ENCODE measurements around the gene NLGN4Y. TPM values are rescaled to one million over a fixed set of nuclear protein-coding genes. Genes with fewer than 3 reads are reported as not detected.

Gene NLGN4Y
- total RNA-seq, 2 experiments from 2014 or later: 0.36 TPM; not detected in 1

DNA sequence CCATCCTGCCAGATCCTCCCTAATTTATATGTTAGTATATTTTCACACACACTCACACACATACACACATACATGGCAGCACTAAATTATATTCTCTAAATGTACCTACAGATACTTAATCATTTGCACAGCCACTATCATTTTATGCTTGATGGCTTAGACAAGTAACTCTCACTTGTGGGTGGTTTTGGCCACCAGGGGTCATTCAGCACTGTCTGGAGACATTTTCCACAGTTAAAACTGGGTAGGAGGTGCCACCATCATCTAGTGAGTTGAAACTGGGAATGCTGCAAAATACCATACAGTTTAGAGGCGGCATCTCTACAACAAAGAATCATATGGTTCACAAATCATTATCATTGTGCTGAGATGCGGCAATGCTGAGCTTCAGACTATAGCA lies 94.2 kb downstream of the NLGN4Y start:
- Mint-ChIP-seq H3K27me3 (no peaks in the 10 kb centered on the region), H3K9me3 (peaks cover 4% of the 10 kb centered on the region), H3K4me3 (no peak overlapping the region), H3K36me3 (no peaks in the 10 kb centered on the region), H3K4me1 (no peaks in the 10 kb centered on the region), H3K27ac (no peak overlapping the region)
- DNase-seq: no peak

DNA sequence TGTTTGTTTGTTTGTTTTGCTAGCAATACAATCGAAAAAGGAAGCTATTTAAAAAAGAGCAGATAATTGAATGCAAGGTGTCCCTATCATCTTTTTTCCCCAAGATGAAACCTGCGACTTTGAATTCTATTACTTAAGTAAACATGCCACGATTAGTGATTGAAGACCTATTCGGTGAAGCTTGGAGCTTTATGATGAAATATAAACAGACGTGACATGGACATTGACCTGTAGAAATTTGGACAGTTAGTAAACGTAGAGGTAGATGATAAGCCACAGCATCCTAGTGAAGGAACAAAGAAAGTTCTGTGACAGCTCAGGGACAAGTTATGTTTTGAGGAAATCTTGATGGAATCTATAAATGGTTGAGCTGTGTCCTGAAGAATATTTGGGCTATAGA lies 103.9 kb downstream of the NLGN4Y start:
- no peak for DNase-seq
- no peaks in the 10 kb centered on the region for H3K27me3 Mint-ChIP-seq
- no peaks in the 10 kb centered on the region for H3K9me3 Mint-ChIP-seq
- H3K4me3 Mint-ChIP-seq: no peak overlapping the region
- H3K4me1 Mint-ChIP-seq: no peaks in the 10 kb centered on the region
- H3K36me3 Mint-ChIP-seq: no peaks in the 10 kb centered on the region
- H3K27ac Mint-ChIP-seq: no peak overlapping the region

DNA sequence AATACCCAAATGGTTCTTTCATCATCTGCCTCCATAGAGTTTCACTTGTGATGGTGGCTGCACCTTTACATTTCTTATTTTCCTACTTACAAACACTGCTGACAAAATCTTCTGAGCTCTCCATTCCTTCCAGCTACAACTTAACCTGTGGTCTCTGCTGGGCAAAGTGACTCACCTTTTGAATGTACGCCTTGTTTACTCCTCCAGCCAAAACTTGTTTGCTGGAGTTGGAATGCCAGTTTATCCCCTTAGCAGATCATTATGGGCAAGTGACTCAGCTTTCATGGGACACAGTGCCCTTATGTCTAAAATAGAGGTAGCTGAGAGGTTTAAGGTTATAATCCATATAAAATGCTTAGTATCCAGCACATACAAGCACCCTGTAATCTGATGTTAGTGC lies 107.3 kb downstream of the NLGN4Y start:
- no peak overlapping the region for H3K27ac Mint-ChIP-seq
- no peak for DNase-seq
- no peaks in the 10 kb centered on the region for H3K27me3 Mint-ChIP-seq
- H3K4me3 Mint-ChIP-seq: no peak overlapping the region
- no peaks in the 10 kb centered on the region for H3K9me3 Mint-ChIP-seq
- H3K4me1 Mint-ChIP-seq: no peaks in the 10 kb centered on the region
- H3K36me3 Mint-ChIP-seq: no peaks in the 10 kb centered on the region

DNA sequence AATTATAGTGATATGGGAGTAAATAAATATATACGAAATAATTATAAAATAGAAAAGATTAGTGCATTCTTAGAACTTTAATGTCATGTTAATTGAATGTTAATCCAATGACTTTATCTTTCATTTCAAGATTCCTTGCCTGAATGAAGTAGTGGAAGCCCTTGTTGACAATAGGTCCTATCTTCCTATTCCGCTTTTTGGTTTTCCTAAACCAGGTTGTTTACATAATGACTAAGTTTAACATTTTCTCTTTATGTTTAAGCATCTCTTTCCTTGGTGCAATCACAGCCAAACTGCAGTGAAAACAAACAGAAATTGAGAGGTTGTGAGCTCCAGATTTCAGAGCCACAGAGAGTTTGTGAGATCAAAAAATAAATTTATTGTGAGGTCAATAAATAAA lies 109.4 kb downstream of the NLGN4Y start:
- no peaks in the 10 kb centered on the region for H3K9me3 Mint-ChIP-seq
- H3K4me1 Mint-ChIP-seq: no peaks in the 10 kb centered on the region
- H3K27me3 Mint-ChIP-seq: no peaks in the 10 kb centered on the region
- no peak overlapping the region for H3K4me3 Mint-ChIP-seq
- H3K27ac Mint-ChIP-seq: no peak overlapping the region
- no peak for DNase-seq
- H3K36me3 Mint-ChIP-seq: no peaks in the 10 kb centered on the region

DNA sequence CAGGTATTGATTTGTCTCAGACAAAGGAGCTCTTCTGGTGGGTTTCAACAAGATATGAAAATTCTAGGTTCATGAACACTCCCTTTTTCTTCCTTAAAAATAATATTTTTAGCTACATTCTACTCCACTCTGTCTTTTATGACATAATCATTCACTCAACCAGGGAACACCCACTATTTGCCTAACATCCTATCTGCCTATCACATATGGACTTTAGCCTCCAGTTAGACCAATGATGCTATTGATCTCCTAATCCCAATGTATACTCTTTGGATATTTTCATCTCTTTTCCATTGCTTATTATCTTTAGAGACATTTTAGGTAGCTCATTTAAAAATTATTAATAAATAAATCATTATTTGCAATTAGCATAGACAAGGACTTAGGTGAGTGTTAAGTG lies 110.6 kb downstream of the NLGN4Y start:
- Mint-ChIP-seq H3K4me1 (no peaks in the 10 kb centered on the region), H3K9me3 (no peaks in the 10 kb centered on the region), H3K36me3 (no peaks in the 10 kb centered on the region), H3K27me3 (no peaks in the 10 kb centered on the region), H3K27ac (no peak overlapping the region), H3K4me3 (no peak overlapping the region)
- no peak for DNase-seq

DNA sequence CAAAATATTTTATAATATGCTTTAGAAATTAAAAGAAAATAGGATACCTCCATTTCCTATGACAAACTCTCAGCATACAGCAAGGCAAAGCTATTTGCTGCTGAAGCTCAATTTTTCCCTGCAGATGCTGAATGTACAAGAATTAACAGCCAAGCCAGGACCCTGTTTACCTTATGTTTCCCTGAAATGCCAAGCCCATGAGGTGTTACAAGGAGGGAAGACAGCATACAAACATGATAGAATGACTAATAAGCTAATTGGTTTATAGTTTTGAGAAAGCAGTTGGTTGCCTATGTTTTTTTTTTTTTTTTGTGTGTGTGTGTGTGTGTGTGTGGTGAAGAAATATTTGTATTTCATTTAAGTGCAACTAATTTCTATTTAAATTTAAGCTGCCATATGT lies 113.2 kb downstream of the NLGN4Y start:
- H3K36me3 Mint-ChIP-seq: no peaks in the 10 kb centered on the region
- no peak overlapping the region for H3K4me3 Mint-ChIP-seq
- H3K27me3 Mint-ChIP-seq: no peaks in the 10 kb centered on the region
- no peaks in the 10 kb centered on the region for H3K9me3 Mint-ChIP-seq
- no peak overlapping the region for H3K27ac Mint-ChIP-seq
- no peak for DNase-seq
- no peaks in the 10 kb centered on the region for H3K4me1 Mint-ChIP-seq

DNA sequence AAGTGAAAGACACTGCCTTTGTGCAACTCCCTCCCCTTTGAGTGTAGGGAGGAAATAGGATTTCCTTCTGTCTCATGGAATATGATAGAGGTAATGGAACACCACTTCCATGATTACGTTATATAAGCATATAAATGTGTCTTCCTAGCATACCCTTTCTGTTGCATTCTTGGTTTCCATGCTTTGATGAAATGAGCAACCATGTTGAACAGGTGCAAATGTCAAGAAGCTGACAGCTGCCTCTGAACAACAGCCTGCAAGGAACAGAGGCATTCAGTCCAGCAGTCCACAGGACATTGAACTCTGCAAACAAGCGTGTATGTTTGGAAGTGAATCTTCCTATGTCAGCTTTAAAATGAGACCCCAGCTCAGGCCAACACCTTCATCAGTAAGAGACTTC lies 117.5 kb downstream of the NLGN4Y start:
- Mint-ChIP-seq H3K4me3 (no peak overlapping the region), H3K4me1 (no peaks in the 10 kb centered on the region)

DNA sequence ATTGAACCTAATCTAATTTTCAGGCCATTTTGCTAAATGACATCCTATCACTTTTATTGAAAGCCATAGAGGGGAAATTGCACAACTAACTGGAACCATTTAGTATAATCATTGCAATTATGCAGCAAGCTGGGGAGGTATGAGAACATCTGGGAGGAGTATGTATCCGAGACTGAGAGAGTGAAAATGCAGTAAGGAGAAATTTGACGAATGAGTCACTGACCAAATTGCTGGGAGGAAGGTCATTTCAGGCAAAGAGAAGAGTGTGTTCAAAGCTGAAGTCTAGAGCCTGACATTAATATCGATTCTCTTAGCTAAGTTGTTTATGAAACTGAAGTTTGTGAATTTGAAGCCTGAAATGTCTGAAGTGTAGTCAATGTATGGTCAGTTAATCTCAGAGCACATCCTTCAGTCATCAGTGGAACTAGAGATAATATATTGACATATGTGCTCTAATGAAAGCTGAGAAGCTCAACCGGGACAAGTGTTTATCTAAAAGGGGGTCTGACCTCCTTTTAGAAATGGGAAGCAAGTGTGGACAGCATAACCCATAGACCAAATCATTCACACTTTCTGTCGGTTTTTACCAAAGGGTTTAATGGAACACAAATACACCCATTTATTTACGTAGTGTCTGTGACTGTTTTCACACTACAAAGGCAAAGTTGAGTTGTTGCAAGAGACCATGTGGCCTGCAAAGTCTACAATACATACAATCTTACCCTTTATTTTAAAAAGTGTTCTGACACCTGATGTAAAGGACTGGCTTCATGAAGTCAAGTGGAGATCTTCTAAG lies 120.0 kb downstream of the NLGN4Y start:
- Mint-ChIP-seq H3K36me3 (no peaks in the 10 kb centered on the region), H3K4me3 (no peak overlapping the region), H3K27me3 (no peaks in the 10 kb centered on the region), H3K4me1 (no peaks in the 10 kb centered on the region), H3K9me3 (no peaks in the 10 kb centered on the region), H3K27ac (no peak overlapping the region)
- no peak for DNase-seq

More for the DNA sequence above, 117.5 kb downstream of the NLGN4Y start:
- no peak overlapping the region for H3K27ac Mint-ChIP-seq
- no peaks in the 10 kb centered on the region for H3K27me3 Mint-ChIP-seq
- H3K36me3 Mint-ChIP-seq: no peaks in the 10 kb centered on the region
- DNase-seq: no peak
- H3K9me3 Mint-ChIP-seq: no peaks in the 10 kb centered on the region

DNA sequence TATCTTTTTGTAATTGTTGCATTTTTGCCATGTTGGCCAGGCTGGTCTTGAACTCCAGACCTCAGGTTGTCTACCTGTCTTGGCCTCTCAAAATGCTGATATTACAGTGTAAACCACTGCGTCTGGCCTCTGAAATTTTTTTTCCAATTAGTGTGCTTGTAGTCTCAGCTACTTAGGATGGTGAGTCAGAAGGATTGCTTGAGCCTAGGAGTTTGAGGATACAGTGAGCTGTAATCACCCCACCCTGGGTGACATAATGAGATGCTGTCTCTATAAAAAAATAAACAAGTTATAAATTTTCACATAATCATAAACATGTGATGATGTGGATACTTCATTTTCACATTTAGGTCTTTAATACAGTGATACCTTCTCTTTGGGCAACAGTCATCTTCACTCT lies 154.9 kb downstream of the NLGN4Y start:
- Mint-ChIP-seq H3K27me3 (no peaks in the 10 kb centered on the region), H3K27ac (no peak overlapping the region), H3K9me3 (no peaks in the 10 kb centered on the region), H3K4me1 (no peaks in the 10 kb centered on the region), H3K4me3 (no peak overlapping the region), H3K36me3 (no peaks in the 10 kb centered on the region)
- DNase-seq: no peak

DNA sequence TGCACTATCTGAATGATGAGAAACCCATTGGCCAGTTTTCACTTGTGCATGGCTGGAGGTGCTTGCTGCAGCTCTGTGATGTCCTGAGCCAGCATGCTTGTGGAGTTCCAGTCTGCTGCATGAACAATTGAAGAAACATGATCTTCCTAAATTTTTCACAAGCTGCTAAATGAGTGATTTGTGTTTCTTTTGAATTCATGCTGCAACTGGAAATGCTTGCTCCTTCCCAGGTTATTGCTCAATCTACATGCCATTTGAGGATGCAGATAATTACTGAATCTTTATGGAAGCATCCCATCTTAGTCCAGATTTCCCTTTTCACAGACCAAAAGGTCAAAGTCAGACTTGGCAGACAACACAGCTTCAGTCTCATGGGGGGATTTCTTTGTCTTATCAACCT lies 170.2 kb downstream of the NLGN4Y start:
- no peaks in the 10 kb centered on the region for H3K36me3 Mint-ChIP-seq
- H3K4me1 Mint-ChIP-seq: no peaks in the 10 kb centered on the region
- H3K27me3 Mint-ChIP-seq: no peaks in the 10 kb centered on the region
- peaks cover 2% of the 10 kb centered on the region for H3K9me3 Mint-ChIP-seq
- no peak overlapping the region for H3K27ac Mint-ChIP-seq
- DNase-seq: no peak
- H3K4me3 Mint-ChIP-seq: no peak overlapping the region

DNA sequence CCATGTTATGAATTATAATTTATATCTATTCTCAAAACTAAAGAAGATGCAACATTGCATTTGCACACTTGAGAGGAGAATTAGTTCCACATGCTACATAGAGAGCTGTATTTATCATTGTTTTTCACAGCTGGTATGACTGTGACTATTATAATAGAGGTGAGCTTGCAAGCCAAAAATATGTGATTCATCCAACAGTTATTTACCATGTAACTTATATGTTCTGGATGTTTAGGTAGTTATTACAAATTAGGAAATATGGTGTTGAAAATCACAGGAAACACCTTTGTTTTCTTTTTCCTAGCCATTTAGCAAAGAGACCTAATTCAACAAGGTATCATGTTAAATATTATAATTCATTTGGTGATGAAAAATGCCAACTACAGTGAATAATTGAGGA lies 183.8 kb downstream of the NLGN4Y start:
- no peak overlapping the region for H3K27ac Mint-ChIP-seq
- H3K27me3 Mint-ChIP-seq: no peaks in the 10 kb centered on the region
- no peak for DNase-seq
- no peaks in the 10 kb centered on the region for H3K36me3 Mint-ChIP-seq
- no peak overlapping the region for H3K4me3 Mint-ChIP-seq
- H3K9me3 Mint-ChIP-seq: peaks cover 2% of the 10 kb centered on the region
- H3K4me1 Mint-ChIP-seq: no peaks in the 10 kb centered on the region

DNA sequence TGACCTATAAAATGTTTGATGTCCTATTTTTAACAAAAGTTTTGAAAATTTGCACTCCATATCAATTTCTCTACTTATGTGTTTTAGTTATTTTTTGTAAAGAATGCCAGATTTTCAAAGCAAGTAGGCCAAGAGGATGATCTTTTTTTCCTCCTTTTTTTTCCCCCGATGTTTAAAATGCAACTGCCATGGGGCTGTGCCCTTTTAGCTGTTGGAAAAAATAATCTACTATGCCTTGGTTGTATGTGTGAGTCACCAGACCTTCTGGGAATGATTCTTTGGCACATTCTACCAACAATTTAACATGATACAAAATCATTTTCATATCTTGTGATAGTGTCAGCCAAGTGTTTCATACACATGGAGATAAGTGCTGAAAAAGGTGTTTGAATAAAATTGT lies 217.3 kb downstream of the NLGN4Y start:
- no peak overlapping the region for H3K27ac Mint-ChIP-seq
- DNase-seq: no peak
- no peak overlapping the region for H3K4me3 Mint-ChIP-seq
- no peaks in the 10 kb centered on the region for H3K4me1 Mint-ChIP-seq
- H3K36me3 Mint-ChIP-seq: no peaks in the 10 kb centered on the region
- H3K27me3 Mint-ChIP-seq: no peaks in the 10 kb centered on the region
- H3K9me3 Mint-ChIP-seq: no peaks in the 10 kb centered on the region

DNA sequence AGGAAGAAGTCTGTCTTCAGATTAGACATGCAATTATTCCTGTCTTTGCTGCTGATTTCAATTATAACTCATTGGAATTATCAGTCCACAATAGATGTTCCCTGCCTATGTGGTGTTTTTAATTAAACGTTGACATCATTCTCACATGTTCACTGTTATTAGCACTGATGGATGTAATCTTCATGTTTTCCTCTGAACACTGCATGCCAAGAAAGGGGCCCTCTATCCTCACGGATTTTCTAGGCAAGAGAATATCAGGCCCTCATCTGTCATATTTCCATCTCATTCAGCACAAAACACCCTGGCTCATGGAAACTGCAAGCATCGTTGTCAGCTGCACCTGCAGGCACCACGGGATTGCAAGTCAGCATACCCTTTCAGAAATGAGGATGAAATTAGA lies 224.0 kb downstream of the NLGN4Y start:
- H3K36me3 Mint-ChIP-seq: no peaks in the 10 kb centered on the region
- H3K4me1 Mint-ChIP-seq: no peaks in the 10 kb centered on the region
- no peaks in the 10 kb centered on the region for H3K27me3 Mint-ChIP-seq
- DNase-seq: no peak
- no peak overlapping the region for H3K27ac Mint-ChIP-seq
- H3K9me3 Mint-ChIP-seq: no peaks in the 10 kb centered on the region
- H3K4me3 Mint-ChIP-seq: no peak overlapping the region

DNA sequence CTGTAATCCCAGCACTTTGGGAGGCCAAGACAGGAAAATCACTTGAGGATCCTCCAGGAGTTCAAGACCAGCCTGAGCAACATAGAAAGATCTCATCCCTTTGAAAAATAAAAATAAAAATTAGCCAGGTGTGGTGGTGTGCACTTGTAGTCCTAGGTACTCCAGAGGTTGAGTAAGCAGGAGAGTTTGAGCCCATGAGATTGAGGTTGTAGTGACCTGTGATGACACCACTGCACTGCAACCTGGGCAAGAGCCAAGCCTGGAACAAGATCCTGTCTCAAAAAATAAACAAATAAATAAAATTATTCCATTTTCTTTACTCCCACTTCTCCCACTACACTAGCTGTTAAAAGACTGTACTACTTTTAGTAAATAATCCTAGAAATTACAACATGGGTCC lies 231.2 kb downstream of the NLGN4Y start:
- DNase-seq: no peak
- Mint-ChIP-seq H3K4me3 (no peak overlapping the region), H3K36me3 (no peaks in the 10 kb centered on the region), H3K27ac (no peak overlapping the region), H3K9me3 (no peaks in the 10 kb centered on the region), H3K4me1 (no peaks in the 10 kb centered on the region), H3K27me3 (no peaks in the 10 kb centered on the region)

DNA sequence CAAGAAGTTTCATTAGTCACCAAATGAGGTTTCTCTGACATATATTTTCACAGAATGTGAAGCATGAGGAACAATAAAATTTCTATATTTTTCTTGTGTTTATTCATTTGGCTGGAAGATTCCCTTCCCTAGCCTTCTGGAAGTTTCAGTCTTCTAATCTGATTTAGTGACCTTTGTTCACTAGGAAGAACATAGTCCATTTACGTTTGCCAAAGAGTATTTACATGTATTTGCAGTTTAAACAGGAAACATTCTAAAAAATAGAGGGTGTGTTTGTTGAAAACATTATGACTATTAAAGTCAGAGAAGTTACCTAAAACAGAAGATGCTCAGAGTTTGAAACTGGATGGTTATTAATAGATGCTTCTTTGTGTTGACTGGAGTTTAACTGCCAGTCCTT lies 238.6 kb downstream of the NLGN4Y start:
- no peaks in the 10 kb centered on the region for H3K27me3 Mint-ChIP-seq
- no peak overlapping the region for H3K27ac Mint-ChIP-seq
- no peak for DNase-seq
- no peaks in the 10 kb centered on the region for H3K9me3 Mint-ChIP-seq
- H3K36me3 Mint-ChIP-seq: no peaks in the 10 kb centered on the region
- no peaks in the 10 kb centered on the region for H3K4me1 Mint-ChIP-seq
- H3K4me3 Mint-ChIP-seq: no peak overlapping the region

DNA sequence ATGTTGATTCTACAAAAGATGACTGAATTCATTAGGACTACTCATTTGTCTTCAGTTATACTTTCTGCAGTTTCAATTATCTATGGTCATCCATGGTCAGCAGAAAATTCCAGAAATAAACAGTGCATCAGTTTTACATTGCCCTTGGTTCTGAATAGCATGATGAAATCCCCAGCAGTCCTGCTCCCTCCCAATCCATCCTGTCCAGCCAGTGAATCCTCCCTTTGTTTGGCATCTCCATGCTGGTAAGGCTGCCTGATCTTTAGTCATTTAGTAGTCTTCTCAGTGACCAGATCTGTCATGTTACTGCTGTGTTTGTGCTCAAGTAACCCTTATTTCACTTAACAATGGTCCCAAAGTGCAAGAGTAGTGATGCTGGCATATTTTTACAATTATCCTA lies 239.3 kb downstream of the NLGN4Y start:
- Mint-ChIP-seq H3K9me3 (no peaks in the 10 kb centered on the region), H3K4me1 (no peaks in the 10 kb centered on the region), H3K27ac (no peak overlapping the region), H3K36me3 (no peaks in the 10 kb centered on the region), H3K27me3 (no peaks in the 10 kb centered on the region), H3K4me3 (no peak overlapping the region)
- no peak for DNase-seq

Measured in activated naive CD8-positive, alpha-beta T cell treated with anti-CD3 and anti-CD28 coated beads for 36 hours (primary cell).